Measurements from ENCODE around the gene ARSG.

- TF ChIP-seq TCF7L2 (IDR thresholded peaks at IDR 0.05; ENCODE audit: borderline replicate concordance, low read depth, low read length) (no peak), ZNF16 (tag by site-specific recombination; IDR thresholded peaks at IDR 0.05; ENCODE audit: low read depth) (no peak), REPIN1 (tag by site-specific recombination; IDR thresholded peaks at IDR 0.05; ENCODE audit: low read depth) (no peak), ZBTB8A (tag by site-specific recombination; IDR thresholded peaks at IDR 0.05) (no peak), ZNF600 (tag by site-specific recombination; IDR thresholded peaks at IDR 0.05) (no peak), ZNF121 (tag by site-specific recombination; IDR thresholded peaks at IDR 0.05) (no peak), CTCF (tag by site-specific recombination; IDR thresholded peaks at IDR 0.05) (no peak)
Measured at GRCh38 chr17:68257934-68258333, 33.4 kb upstream of the ARSG start.
